Upper lobe of right lung (tissue), 1 donor: ENCODE measurements around the gene NFASC. TPM values are rescaled to one million over a fixed set of nuclear protein-coding genes. Genes with fewer than 3 reads are reported as not detected.

Experiments used
- ATAC-seq: fragments of 200-7000 bp; cut with Tn5 transposase; one replicate; pipeline ENCODE4 v1.9.1; 2020; ENCODE audit warnings: mild to moderate bottlenecking, moderate library complexity
- DNase-seq: peaks from one replicate; pipeline ENCODE4 v3.0.0-alpha.2; 2020
- H3K27ac ChIP-seq: fragments of 200-600 bp; one replicate; pipeline ENCODE4 v1.8.0; 2022
- H3K27me3 ChIP-seq: fragments of 200-600 bp; one replicate; pipeline ENCODE4 v1.8.0; 2022; ENCODE audit warnings: mild to moderate bottlenecking
- H3K36me3 ChIP-seq: fragments of 200-600 bp; one replicate; pipeline ENCODE4 v1.8.0; 2022
- H3K4me1 ChIP-seq: fragments of 200-600 bp; one replicate; pipeline ENCODE4 v1.8.0; 2022
- H3K4me3 ChIP-seq: fragments of 200-600 bp; one replicate; pipeline ENCODE4 v1.8.0; 2022; ENCODE audit warnings: mild to moderate bottlenecking
- H3K9me3 ChIP-seq: fragments of 200-600 bp; one replicate; pipeline ENCODE4 v1.8.0; 2022
- CTCF ChIP-seq: fragments of 200-600 bp; IDR thresholded peaks from one replicate; pipeline ENCODE4 v1.8.0; 2022; ENCODE audit warnings: antibody characterized with exemption
- intact Hi-C: fragments of 100-400 bp; cut with DNase I; formaldehyde crosslinking; loops from one replicate; pipeline ENCODE4 v1.11.0; 2022
- total RNA-seq: library from RNA; stranded (reverse); fragmentation: NEBNext Ultra II Directional; extraction: Animal tissue kit (Norgen Biotek cat#: 25700); gene quantifications from one replicate; pipeline ENCODE4 v1.2.1, GENCODE V29; 2021
- donor health status: DM: no; HTN: yes; CAD: no; lungs with severe emphysema.

Gene NFASC
- total RNA-seq, 1 donor from 2014 or later = 24.1 TPM

GRCh38 chr1:205032508-205032907 is 161.8 kb downstream of the NFASC start:
- DNase-seq (no peak), ATAC-seq (no peak)
- Histone ChIP-seq H3K4me3 (no peak overlapping the region), H3K4me1 (no peaks in the 10 kb centered on the region), H3K27ac (no peak overlapping the region), H3K9me3 (no peaks in the 10 kb centered on the region), H3K27me3 (peaks cover 8% of the 10 kb centered on the region), H3K36me3 (no peaks in the 10 kb centered on the region)
- TF ChIP-seq CTCF = no peak
- intact Hi-C loops = no loop called here

- intact Hi-C loops = no loop called here
- peaks cover 13% of the 10 kb centered on the region for H3K27me3 ChIP-seq
- no peaks in the 10 kb centered on the region for H3K4me1 ChIP-seq
- H3K4me3 ChIP-seq = no peak overlapping the region
- no peaks in the 10 kb centered on the region for H3K9me3 ChIP-seq
- DNase-seq = no peak
- H3K36me3 ChIP-seq = no peaks in the 10 kb centered on the region
- TF ChIP-seq CTCF = no peak
- ATAC-seq = no peak
- no peak overlapping the region for H3K27ac ChIP-seq
Observed at GRCh38 chr1:205037539-205037938, 166.9 kb downstream of the NFASC start.

GRCh38 chr1:205038132-205038786 is 167.6 kb downstream of the NFASC start:
- H3K4me1 ChIP-seq = peaks cover 3% of the 10 kb centered on the region
- H3K9me3 ChIP-seq = no peaks in the 10 kb centered on the region
- DNase-seq = no peak
- no peak overlapping the region for H3K27ac ChIP-seq
- H3K4me3 ChIP-seq = no peak overlapping the region
- H3K27me3 ChIP-seq = peaks cover 21% of the 10 kb centered on the region
- H3K36me3 ChIP-seq = no peaks in the 10 kb centered on the region
- ATAC-seq = no peak
- TF ChIP-seq CTCF = no peak
- intact Hi-C loops = no loop called here

- DNase-seq (no peak), ATAC-seq (no peak)
- H3K9me3 ChIP-seq = no peaks in the 10 kb centered on the region
- peaks cover 3% of the 10 kb centered on the region for H3K4me1 ChIP-seq
- H3K27me3 ChIP-seq = peaks cover 48% of the 10 kb centered on the region
- intact Hi-C loops = no loop called here
- H3K4me3 ChIP-seq = no peak overlapping the region
- TF ChIP-seq CTCF = no peak
- H3K27ac ChIP-seq = no peak overlapping the region
- H3K36me3 ChIP-seq = no peaks in the 10 kb centered on the region
Observed at GRCh38 chr1:205041001-205041715, 170.5 kb downstream of the NFASC start.

GRCh38 chr1:205041998-205042910 is 171.6 kb downstream of the NFASC start:
- no peak for TF ChIP-seq CTCF
- Histone ChIP-seq H3K4me1 (peaks cover 3% of the 10 kb centered on the region), H3K36me3 (no peaks in the 10 kb centered on the region), H3K27me3 (peaks cover 58% of the 10 kb centered on the region), H3K27ac (no peak overlapping the region), H3K4me3 (no peak overlapping the region), H3K9me3 (no peaks in the 10 kb centered on the region)
- ATAC-seq = no peak
- DNase-seq = no peak
- intact Hi-C loops = no loop called here
